GM12875 (cell line): Measurements from ENCODE around the gene RNF167.
A peak's percentile ranks its signal among the peaks of the same experiment; 100 is the strongest.

Source experiments
- H3K4me3 ChIP-seq: one replicate; pipeline ENCODE4 v1.5.1; 2011; ENCODE audit warnings: low read depth, low read length, control low read depth
- TF ChIP-seq, protein P1 (sequence below): IDR thresholded peaks from 2 replicates; pipeline ENCODE4 v1.5.1; 2011; ENCODE audit warnings: low read depth, mild to moderate bottlenecking, control low read depth, inconsistent platforms, low read length, moderate library complexity, borderline replicate concordance; ENCODE audit not compliant: insufficient read depth

RNF167 gene

DNA sequence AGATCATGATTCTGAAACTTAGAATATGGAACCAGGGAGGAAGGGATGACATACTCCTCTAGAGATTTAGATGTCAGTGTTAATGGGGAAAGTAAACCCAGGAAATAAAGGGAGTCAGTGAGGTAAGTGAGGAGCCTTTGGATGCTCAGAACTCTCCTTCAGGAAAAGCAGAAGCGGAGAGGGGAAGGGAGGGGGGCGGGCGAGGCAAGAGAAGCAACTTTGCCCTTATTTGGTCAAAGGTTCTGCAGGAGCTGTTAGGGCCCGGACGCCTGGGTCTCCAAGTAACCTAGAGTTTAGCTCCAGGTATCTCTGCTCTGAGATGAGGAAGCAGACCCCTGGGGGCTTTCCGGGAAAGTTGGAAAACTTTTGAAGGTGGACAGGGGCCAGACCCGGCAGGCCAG lies 6.9 kb downstream of the RNF167 start:
- TF ChIP-seq, protein P1, sequence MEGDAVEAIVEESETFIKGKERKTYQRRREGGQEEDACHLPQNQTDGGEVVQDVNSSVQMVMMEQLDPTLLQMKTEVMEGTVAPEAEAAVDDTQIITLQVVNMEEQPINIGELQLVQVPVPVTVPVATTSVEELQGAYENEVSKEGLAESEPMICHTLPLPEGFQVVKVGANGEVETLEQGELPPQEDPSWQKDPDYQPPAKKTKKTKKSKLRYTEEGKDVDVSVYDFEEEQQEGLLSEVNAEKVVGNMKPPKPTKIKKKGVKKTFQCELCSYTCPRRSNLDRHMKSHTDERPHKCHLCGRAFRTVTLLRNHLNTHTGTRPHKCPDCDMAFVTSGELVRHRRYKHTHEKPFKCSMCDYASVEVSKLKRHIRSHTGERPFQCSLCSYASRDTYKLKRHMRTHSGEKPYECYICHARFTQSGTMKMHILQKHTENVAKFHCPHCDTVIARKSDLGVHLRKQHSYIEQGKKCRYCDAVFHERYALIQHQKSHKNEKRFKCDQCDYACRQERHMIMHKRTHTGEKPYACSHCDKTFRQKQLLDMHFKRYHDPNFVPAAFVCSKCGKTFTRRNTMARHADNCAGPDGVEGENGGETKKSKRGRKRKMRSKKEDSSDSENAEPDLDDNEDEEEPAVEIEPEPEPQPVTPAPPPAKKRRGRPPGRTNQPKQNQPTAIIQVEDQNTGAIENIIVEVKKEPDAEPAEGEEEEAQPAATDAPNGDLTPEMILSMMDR = no peak

GRCh38 chr17:4947411-4948165 lies 7.5 kb downstream of the RNF167 start:
- peak overlapping the region; percentile 99 for H3K4me3 ChIP-seq
- TF ChIP-seq, protein P1 = no peak

More for the DNA sequence above, 6.9 kb downstream of the RNF167 start:
- H3K4me3 ChIP-seq = peak overlapping the region; percentile 99

DNA sequence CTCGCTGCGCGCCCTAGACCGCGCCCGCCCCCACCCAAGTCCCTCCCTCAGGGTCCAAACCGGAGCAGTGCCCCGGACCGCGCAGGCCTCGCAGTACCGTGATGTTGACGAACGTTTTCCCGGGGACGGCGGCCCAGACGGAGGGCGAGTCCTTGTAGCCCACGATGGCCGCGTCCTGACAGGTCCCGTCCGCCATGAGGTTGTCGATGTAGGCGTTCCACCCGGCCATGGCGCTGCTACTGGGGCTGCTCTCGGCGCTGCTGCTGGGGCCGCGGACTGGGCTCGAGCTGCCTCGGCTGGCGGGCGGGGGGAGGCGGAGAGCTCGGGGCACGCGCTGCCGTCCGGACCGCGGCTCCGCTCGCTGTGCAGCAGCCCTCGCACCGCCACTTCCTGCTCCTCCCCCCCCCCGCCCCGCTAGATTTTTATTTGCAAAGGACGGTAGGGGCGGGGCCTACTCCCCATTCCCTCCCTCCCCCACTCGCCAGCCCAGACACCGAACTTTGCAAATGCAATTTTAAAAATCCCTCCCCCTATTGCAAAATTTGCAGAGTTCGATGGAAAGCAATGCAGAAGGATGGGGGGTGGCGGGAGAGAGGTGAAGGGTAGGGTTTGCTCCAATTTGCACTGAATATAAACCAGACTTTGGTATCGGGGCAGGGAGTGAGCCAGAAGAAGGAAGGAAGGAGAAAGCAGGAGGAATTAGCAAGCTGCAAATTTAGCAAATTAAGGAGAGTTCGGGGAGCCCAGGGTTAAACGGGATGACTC lies 8.3 kb downstream of the RNF167 start, which contains the start of gene PFN1:
PFN1 (minus strand) TSS at position 365 of the 765 bp plus-strand sequence; CDS start at position 229, 136 bp downstream.
- TF ChIP-seq, protein P1 = no peak
- peak within 1 kb of the TSS; percentile 99 for H3K4me3 ChIP-seq

- H3K4me3 ChIP-seq = peak overlapping the region; percentile 99
Measured at GRCh38 chr17:4948931-4949320, 8.9 kb downstream of the RNF167 start.

DNA sequence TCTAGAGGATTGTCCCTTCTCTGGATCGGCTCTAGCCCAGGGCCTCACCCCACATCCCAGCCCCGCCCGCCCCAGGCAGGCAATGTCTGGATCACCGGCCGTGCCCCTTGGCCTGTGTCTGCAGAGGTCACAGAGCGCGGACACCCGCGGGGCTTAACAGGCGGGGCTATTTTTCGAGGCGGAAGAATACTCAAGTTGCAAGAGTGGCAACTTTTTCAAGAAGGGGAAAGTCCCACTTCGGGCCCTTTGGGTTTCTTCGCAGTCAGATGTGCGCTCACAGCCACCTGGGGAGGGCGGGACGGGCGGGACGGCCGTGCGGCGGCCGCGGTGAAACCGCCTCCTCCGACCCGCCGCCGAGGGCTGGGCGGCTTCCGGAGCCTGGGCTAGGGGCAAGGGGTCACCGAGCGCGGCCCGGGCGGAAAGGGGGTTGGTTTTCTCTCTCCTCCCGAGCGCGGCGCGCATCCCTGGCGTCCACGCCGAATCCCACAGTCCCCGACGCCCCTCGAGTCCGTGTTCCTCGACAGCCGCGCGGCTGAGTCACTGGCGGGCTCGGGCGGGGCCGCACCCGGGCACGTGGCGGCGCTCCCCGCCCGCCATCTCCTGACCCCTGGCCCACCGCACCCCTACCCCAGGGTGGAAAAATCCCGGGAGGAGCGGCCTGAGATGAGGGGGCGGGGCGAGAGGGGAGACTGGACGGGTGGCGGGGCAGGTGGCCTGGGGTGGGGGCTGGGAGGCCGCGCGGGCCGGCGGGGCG lies 9.4 kb downstream of the RNF167 start:
- H3K4me3 ChIP-seq = peak overlapping the region; percentile 99
- TF ChIP-seq, protein P1 = no peak

More at GRCh38 chr17:4948931-4949320, 8.9 kb downstream of the RNF167 start:
- TF ChIP-seq, protein P1 = no peak

- peak overlapping the region; percentile 99 for H3K4me3 ChIP-seq
- TF ChIP-seq, protein P1 = no peak
Measured at GRCh38 chr17:4950075-4950745, 10.1 kb downstream of the RNF167 start.
